Measurements from ENCODE around the gene MRPS30. TPM values are rescaled to one million over a fixed set of nuclear protein-coding genes. Genes with fewer than 3 reads are reported as not detected.
"Not testable (repeated sequence)": the region's sequence is repeated elsewhere in the genome, so short reads cannot be mapped to it uniquely, and the experiment has no call there.

Gene MRPS30
- total RNA-seq, 1 donor from 2014 or later: 41.4 TPM

DNA sequence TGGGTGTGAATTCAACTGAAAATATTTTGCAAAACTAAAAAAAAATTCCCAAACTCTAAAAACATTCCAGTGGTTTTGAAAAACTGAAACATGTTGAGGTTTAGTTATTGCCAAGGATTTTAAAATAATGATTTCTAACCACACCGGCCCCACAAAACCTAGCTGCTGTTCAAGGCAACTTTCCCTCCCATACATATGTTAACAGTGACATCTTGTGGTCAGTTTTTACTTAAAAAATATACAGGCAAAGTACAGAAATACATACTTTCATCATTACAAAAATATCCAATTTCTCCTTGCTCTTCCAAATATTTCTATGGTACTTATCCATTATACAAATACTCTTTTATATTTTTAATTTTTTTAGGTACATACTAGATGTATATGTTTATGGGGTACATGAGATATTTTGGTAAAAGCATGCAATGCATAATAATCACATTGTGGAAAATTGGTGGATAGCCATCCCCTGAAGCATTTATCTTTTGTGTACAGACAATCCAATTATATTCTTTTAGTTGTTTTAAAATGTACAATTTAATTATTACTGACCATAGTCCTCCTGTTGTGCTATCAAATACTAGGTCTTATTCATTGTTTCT lies 34.4 kb upstream of the MRPS30 start:
- no peaks in the 10 kb centered on the region for H3K36me3 Mint-ChIP-seq (ENCODE audit: low read depth)

DNA sequence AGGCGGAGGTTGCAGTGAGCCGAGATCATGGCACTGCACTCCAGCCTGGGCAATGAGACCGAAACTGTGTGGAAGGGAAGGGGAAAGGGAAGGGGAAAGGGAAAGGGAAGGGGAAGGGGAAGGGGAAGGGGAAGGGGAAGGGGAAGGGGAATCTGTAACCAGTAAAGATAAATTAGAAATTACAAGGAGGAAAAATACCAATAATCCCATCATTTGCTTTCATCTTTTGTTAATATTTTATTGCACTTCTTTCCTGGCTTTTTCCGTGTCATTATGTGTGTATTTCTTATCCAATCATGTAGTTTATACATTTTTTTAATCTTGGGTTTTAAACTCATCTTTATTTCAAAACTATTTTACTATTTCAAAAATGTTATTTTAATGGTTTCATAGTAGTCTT lies 29.6 kb upstream of the MRPS30 start:
- H3K4me1 Mint-ChIP-seq: no peaks in the 10 kb centered on the region
- no peaks in the 10 kb centered on the region for H3K36me3 Mint-ChIP-seq (ENCODE audit: low read depth)
- ATAC-seq (ENCODE audit: low read depth) (no peak), DNase-seq (no peak)
- no peaks in the 10 kb centered on the region for H3K27me3 Mint-ChIP-seq
- CTCF ChIA-PET: no interaction called here
- TF ChIP-seq, protein P1, sequence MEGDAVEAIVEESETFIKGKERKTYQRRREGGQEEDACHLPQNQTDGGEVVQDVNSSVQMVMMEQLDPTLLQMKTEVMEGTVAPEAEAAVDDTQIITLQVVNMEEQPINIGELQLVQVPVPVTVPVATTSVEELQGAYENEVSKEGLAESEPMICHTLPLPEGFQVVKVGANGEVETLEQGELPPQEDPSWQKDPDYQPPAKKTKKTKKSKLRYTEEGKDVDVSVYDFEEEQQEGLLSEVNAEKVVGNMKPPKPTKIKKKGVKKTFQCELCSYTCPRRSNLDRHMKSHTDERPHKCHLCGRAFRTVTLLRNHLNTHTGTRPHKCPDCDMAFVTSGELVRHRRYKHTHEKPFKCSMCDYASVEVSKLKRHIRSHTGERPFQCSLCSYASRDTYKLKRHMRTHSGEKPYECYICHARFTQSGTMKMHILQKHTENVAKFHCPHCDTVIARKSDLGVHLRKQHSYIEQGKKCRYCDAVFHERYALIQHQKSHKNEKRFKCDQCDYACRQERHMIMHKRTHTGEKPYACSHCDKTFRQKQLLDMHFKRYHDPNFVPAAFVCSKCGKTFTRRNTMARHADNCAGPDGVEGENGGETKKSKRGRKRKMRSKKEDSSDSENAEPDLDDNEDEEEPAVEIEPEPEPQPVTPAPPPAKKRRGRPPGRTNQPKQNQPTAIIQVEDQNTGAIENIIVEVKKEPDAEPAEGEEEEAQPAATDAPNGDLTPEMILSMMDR (IDR thresholded peaks at IDR 0.05): no peak
- no peak overlapping the region for H3K27ac Mint-ChIP-seq
- no peaks in the 10 kb centered on the region for H3K9me3 Mint-ChIP-seq
- POLR2A ChIA-PET: no interaction called here
- intact Hi-C loops (cut with micrococcal nuclease): no loop called here
- H3K4me3 Mint-ChIP-seq: no peak overlapping the region

More for the DNA sequence above, 34.4 kb upstream of the MRPS30 start:
- Mint-ChIP-seq H3K27ac (no peak overlapping the region), H3K4me1 (no peaks in the 10 kb centered on the region), H3K27me3 (peaks cover 4% of the 10 kb centered on the region), H3K9me3 (no peaks in the 10 kb centered on the region), H3K4me3 (no peak overlapping the region)
- ChIA-PET CTCF (interaction anchor here (0.7 to 1.4 kb wide), 4 partner anchors 19 to 1143 kb away, joined by 4 to 7 read pairs (median 4); no protein-coding TSS in a partner anchor), POLR2A (no interaction called here)
- ATAC-seq (ENCODE audit: low read depth): no peak
- TF ChIP-seq, protein P1 (IDR thresholded peaks at IDR 0.05): no peak
- intact Hi-C loops (cut with micrococcal nuclease): loop anchor here (1.0 kb wide), 2 partner anchors 238 to 1143 kb away; no protein-coding TSS in a partner anchor
- no peak for DNase-seq

DNA sequence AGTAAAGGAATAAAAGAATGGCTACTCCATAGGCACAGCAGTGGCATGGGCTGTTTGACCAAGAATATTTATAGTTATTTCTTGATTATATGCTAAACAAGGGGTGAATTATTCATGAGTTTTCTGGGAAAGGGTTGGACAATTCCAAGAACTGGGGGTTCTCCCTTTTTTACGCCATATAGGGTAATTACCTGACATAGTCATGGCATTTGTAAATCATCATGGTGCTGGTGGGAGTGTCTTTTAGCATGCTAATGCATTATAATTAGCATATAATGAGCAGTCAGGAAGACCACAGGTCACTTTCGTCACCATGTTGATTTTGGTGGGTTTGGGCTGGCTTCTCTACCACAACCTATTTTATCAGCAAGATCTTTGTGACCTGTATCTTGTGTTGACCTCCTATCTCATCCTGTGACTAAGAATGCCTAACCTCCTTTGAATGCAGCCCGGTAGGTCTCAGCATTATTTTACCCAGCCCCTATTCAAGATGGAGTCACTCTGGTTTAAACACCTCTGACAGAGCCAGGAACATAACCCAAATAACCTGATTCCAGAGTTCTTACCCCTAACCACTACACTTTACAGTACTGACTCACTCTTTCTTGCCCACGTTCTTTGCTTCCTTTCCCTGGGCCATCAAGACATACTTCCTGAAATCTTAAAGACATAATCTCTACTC lies 25.0 kb upstream of the MRPS30 start:
- intact Hi-C loops (cut with micrococcal nuclease): no loop called here
- peaks cover 5% of the 10 kb centered on the region for H3K9me3 Mint-ChIP-seq
- POLR2A ChIA-PET: no interaction called here
- CTCF ChIA-PET: no interaction called here
- no peak overlapping the region for H3K27ac Mint-ChIP-seq
- no peaks in the 10 kb centered on the region for H3K36me3 Mint-ChIP-seq (ENCODE audit: low read depth)
- no peak overlapping the region for H3K4me3 Mint-ChIP-seq
- no peak for DNase-seq
- TF ChIP-seq, protein P1 (IDR thresholded peaks at IDR 0.05): no peak
- no peak for ATAC-seq (ENCODE audit: low read depth)
- H3K27me3 Mint-ChIP-seq: no peaks in the 10 kb centered on the region
- H3K4me1 Mint-ChIP-seq: no peaks in the 10 kb centered on the region

DNA sequence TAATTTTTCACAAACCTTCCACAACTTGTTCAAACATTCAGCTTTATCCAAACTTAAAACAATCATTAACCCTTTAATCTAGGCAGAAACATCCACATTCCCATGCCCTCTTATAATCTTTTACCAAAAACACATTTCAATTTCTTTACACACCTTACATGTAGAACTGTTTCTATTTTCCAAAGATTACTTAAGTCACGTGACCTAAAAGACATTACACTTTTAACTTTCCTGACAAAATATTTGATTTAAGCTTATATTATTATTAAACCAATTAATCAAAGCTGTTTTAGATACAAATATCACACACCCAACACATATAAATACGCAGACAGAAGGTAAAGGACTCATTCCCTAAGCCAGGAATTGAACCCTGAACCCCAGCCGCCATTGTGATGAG lies 21.0 kb upstream of the MRPS30 start:
- intact Hi-C loops (cut with micrococcal nuclease): no loop called here
- ChIA-PET POLR2A (no interaction called here), CTCF (no interaction called here)
- TF ChIP-seq, protein P1 (IDR thresholded peaks at IDR 0.05): no peak
- no peak overlapping the region for H3K27ac Mint-ChIP-seq
- H3K4me3 Mint-ChIP-seq: no peak overlapping the region
- no peaks in the 10 kb centered on the region for H3K27me3 Mint-ChIP-seq
- no peaks in the 10 kb centered on the region for H3K36me3 Mint-ChIP-seq (ENCODE audit: low read depth)
- DNase-seq (no peak), ATAC-seq (ENCODE audit: low read depth) (no peak)
- no peaks in the 10 kb centered on the region for H3K4me1 Mint-ChIP-seq
- H3K9me3 Mint-ChIP-seq: peaks cover 15% of the 10 kb centered on the region

DNA sequence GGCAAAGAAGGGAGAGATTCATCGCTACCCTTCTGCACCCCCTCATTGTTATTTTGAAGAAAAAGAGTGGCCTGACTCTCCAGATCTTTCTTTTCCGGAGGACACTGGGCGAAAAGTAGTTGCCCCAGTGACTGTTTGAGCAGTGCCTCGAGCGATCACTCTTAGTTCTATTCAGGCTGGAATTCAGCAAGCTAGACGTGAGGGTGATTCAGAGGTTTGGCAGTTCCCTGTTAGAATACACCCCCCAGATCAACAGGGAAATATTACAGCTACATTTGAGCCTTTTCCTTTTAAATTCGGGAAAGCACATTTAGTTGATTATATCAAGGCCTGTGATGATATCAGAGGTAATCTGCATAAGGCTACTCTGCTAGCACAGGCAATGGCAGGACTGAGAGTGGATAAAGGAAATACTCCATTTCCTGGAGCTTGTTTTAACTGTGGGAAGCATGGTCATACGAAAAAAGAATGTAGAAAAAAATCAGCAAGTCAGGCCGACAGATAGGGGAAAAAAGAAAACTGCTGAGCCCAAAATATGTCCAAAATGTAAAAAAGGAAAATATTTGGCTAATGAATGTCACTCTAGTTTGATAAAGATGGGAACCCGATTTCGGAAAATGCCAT lies 19.3 kb upstream of the MRPS30 start:
- POLR2A ChIA-PET; ATAC-seq (ENCODE audit: low read depth); H3K36me3 Mint-ChIP-seq (ENCODE audit: low read depth): not testable (repeated sequence)

DNA sequence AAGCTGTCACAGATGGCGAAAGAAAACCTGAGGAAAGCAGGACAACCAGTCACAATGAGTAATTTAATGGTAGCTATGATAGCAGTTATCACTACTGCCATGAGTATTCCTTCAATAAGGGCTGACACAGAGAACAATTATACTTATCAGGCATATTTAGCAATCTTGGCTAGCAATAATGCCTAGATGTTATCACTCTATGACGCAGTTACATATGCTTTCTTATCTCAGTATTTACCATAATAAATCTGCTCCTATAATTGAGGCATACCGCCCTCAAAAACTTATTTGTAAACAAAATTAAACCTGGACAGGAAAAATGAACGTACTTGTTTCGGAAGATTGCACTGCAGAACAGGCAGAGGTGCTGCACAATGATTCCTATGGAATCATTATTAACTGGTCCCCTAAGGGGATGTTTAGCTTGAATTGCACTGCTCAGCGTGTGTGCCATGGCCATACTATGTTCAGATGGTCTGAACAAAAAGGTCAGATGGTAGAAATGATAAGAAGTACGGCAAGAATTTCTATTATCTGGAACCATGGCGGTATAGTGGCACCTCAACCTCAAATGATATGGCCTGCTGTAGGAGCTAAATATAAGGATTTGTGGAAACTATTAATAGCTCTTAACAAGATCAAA lies 16.6 kb upstream of the MRPS30 start:
- intact Hi-C loops (cut with micrococcal nuclease); H3K4me1 Mint-ChIP-seq; ATAC-seq (ENCODE audit: low read depth); DNase-seq; CTCF ChIA-PET; POLR2A ChIA-PET; H3K27ac Mint-ChIP-seq; H3K4me3 Mint-ChIP-seq; H3K27me3 Mint-ChIP-seq; H3K36me3 Mint-ChIP-seq (ENCODE audit: low read depth): not testable (repeated sequence)
- peaks cover 37% of the 10 kb centered on the region for H3K9me3 Mint-ChIP-seq

More for the DNA sequence above, 19.3 kb upstream of the MRPS30 start:
- H3K27me3 Mint-ChIP-seq; H3K4me3 Mint-ChIP-seq; H3K27ac Mint-ChIP-seq; DNase-seq; CTCF ChIA-PET; intact Hi-C loops (cut with micrococcal nuclease); H3K4me1 Mint-ChIP-seq: not testable (repeated sequence)
- H3K9me3 Mint-ChIP-seq: peaks cover 28% of the 10 kb centered on the region

All from activated B cell treated with CpG ODN at 0.5 μM for 24 hours (primary cell).